ENCODE results near the gene DOCK6.

DNA sequence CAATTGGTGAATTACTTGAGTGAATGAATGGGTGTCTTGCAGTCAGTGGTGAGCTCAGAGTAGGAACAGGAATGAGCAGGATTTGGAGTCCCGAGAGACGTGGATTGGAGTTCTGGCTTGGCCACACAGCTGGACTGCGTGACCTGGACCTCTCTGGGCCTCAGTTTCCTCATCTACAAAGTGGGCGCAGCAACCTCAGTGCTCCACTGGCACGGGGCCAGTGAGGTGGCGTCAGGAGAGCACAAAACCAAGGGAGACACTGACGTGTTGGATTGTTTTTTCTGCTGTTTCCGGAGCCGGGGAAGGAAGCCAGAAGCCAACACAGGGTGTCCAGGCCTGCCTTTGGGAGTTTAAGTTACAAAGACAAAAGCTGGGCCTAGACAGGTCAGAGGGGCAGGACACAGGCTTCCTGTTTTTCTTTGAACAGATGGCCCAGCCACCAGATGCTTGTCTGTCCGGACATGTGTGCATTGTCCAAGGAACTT is 6.5 kb upstream of the DOCK6 start:
- no peak for TF ChIP-seq ZNF8 (CRISPR knock-in tag; IDR thresholded peaks at IDR 0.05)
- no peak for TF ChIP-seq POU6F1 (CRISPR knock-in tag; IDR thresholded peaks at IDR 0.05; ENCODE audit: borderline replicate concordance, low read depth)

Measured in SK-N-SH treated with all-trans-retinoic acid at 6 μM for 48 hours (cell line).